Measurements from ENCODE around the gene MASP2. TPM values are rescaled to one million over a fixed set of nuclear protein-coding genes. Genes with fewer than 3 reads are reported as not detected.

Gene MASP2
- total RNA-seq, 1 experiment from 2014 or later, result not detected

GRCh38 chr1:10980094-10980577, 66.9 kb downstream of the MASP2 start:
- DNase-seq (ENCODE audit: low read depth in 1 of 2, low spot score in 2 of 2), result no peak
- peaks cover 30% of the 10 kb centered on the region for H3K27me3 ChIP-seq (replicated peaks)
- H3K27ac ChIP-seq, result no peak overlapping the region
- no peaks in the 10 kb centered on the region for H3K9me3 ChIP-seq (replicated peaks)
- no peaks in the 10 kb centered on the region for H3K4me1 ChIP-seq (replicated peaks)
- H3K4me3 ChIP-seq, result no peak overlapping the region
- H3K36me3 ChIP-seq, result no peaks in the 10 kb centered on the region

GRCh38 chr1:10979483-10979920, 67.5 kb downstream of the MASP2 start:
- no peak for DNase-seq (ENCODE audit: low read depth in 1 of 2, low spot score in 2 of 2)
- no peaks in the 10 kb centered on the region for H3K36me3 ChIP-seq
- no peaks in the 10 kb centered on the region for H3K4me1 ChIP-seq (replicated peaks)
- H3K27me3 ChIP-seq (replicated peaks), result peaks cover 28% of the 10 kb centered on the region
- no peak overlapping the region for H3K27ac ChIP-seq
- no peak overlapping the region for H3K4me3 ChIP-seq
- H3K9me3 ChIP-seq (replicated peaks), result no peaks in the 10 kb centered on the region

- H3K4me1 ChIP-seq (replicated peaks), result no peaks in the 10 kb centered on the region
- no peak for DNase-seq (ENCODE audit: low read depth in 1 of 2, low spot score in 2 of 2)
- no peaks in the 10 kb centered on the region for H3K36me3 ChIP-seq
- no peak overlapping the region for H3K27ac ChIP-seq
- peaks cover 28% of the 10 kb centered on the region for H3K27me3 ChIP-seq (replicated peaks)
- no peak overlapping the region for H3K4me3 ChIP-seq
- H3K9me3 ChIP-seq (replicated peaks), result no peaks in the 10 kb centered on the region
Observed at GRCh38 chr1:10978719-10979118, 68.3 kb downstream of the MASP2 start.

Other genes starting within 250 kb of the MASP2 start
- 35.1 and 96.3 TPM in 2 replicates for gene TARDBP, start 34.6 kb downstream of the MASP2 start, total RNA-seq (2014; rRNA removed; shearing (Covaris generic))
- 31.4 and 33.0 TPM in 2 replicates for gene SRM, start 12.8 kb upstream of the MASP2 start, total RNA-seq (2014; rRNA removed; shearing (Covaris generic))
- gene EXOSC10, start 52.6 kb upstream of the MASP2 start, total RNA-seq (2014; rRNA removed; shearing (Covaris generic)), result 72.4 and 73.4 TPM in 2 replicates
- not detected in 2 replicates for gene ANGPTL7, start 142.1 kb upstream of the MASP2 start, total RNA-seq (2014; rRNA removed; shearing (Covaris generic))
- gene MTOR, start 215.3 kb upstream of the MASP2 start, total RNA-seq (2014; rRNA removed; shearing (Covaris generic)), result 40.4 and 51.2 TPM in 2 replicates
- 8.2 and 12.3 TPM in 2 replicates for gene UBIAD1, start 226.0 kb upstream of the MASP2 start, total RNA-seq (2014; rRNA removed; shearing (Covaris generic))